Measurements from ENCODE around the gene PCAT6. TPM values are rescaled to one million over a fixed set of nuclear protein-coding genes. Genes with fewer than 3 reads are reported as not detected.

Gene PCAT6
- total RNA-seq, 2 donors from 2014 or later = 2.3 to 5.0 TPM

GRCh38 chr1:202857136-202857610, 46.4 kb downstream of the PCAT6 start:
- Histone ChIP-seq H3K4me3 (ENCODE audit: low read length) (no peak overlapping the region), H3K36me3 (ENCODE audit: control insufficient read depth, insufficient read depth, low read length) (no peaks in the 10 kb centered on the region), H3K4me1 (ENCODE audit: control insufficient read depth, insufficient read depth, low read length) (no peaks in the 10 kb centered on the region), H3K9ac (ENCODE audit: extremely low read depth, low read length, poor library complexity, severe bottlenecking) (no peak overlapping the region), H3K27me3 (ENCODE audit: control insufficient read depth, insufficient read depth, low read length, poor library complexity, severe bottlenecking) (peaks cover 6% of the 10 kb centered on the region), H3K27ac (ENCODE audit: low read depth, low read length) (no peak overlapping the region), H3K9me3 (ENCODE audit: control insufficient read depth, low read length) (no peaks in the 10 kb centered on the region)
- peaks cover 10% of the 10 kb centered on the region for H3K36me3 Mint-ChIP-seq (ENCODE audit: low read depth)
- H3K4me3 Mint-ChIP-seq = no peak overlapping the region
- TF ChIP-seq, protein P1, sequence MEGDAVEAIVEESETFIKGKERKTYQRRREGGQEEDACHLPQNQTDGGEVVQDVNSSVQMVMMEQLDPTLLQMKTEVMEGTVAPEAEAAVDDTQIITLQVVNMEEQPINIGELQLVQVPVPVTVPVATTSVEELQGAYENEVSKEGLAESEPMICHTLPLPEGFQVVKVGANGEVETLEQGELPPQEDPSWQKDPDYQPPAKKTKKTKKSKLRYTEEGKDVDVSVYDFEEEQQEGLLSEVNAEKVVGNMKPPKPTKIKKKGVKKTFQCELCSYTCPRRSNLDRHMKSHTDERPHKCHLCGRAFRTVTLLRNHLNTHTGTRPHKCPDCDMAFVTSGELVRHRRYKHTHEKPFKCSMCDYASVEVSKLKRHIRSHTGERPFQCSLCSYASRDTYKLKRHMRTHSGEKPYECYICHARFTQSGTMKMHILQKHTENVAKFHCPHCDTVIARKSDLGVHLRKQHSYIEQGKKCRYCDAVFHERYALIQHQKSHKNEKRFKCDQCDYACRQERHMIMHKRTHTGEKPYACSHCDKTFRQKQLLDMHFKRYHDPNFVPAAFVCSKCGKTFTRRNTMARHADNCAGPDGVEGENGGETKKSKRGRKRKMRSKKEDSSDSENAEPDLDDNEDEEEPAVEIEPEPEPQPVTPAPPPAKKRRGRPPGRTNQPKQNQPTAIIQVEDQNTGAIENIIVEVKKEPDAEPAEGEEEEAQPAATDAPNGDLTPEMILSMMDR (conservative IDR thresholded peaks at IDR 0.05) = no peak
- H3K27ac Mint-ChIP-seq = no peak overlapping the region
- 61 to 72% methylated on average over 3 to 4 of the region's 4 CpGs for WGBS, 2 experiments (ENCODE audit: insufficient coverage in 1 of 2, insufficient read length in 1 of 2)
- DNase-seq = no peak
- H3K9me3 Mint-ChIP-seq = no peaks in the 10 kb centered on the region
- peaks cover 6% of the 10 kb centered on the region for H3K4me1 Mint-ChIP-seq
- no peaks in the 10 kb centered on the region for H3K27me3 Mint-ChIP-seq (ENCODE audit: insufficient read depth)

GRCh38 chr1:202858331-202858730, 47.6 kb downstream of the PCAT6 start:
- Mint-ChIP-seq H3K4me3 (no peak overlapping the region), H3K27me3 (ENCODE audit: insufficient read depth) (peaks cover 2% of the 10 kb centered on the region), H3K27ac (peak overlapping the region; percentile 21), H3K9me3 (no peaks in the 10 kb centered on the region), H3K4me1 (peaks cover 6% of the 10 kb centered on the region), H3K36me3 (ENCODE audit: low read depth) (peaks cover 10% of the 10 kb centered on the region)
- no peaks in the 10 kb centered on the region for H3K4me1 ChIP-seq (ENCODE audit: control insufficient read depth, insufficient read depth, low read length)
- WGBS, 2 experiments (ENCODE audit: insufficient coverage in 1 of 2, insufficient read length in 1 of 2) = 90 to 91% methylated on average over 6 of the region's 6 CpGs
- no peak overlapping the region for H3K4me3 ChIP-seq (ENCODE audit: low read length)
- H3K27me3 ChIP-seq (ENCODE audit: control insufficient read depth, insufficient read depth, low read length, poor library complexity, severe bottlenecking) = peaks cover 15% of the 10 kb centered on the region
- TF ChIP-seq, protein P1 (conservative IDR thresholded peaks at IDR 0.05) = no peak
- H3K9ac ChIP-seq (ENCODE audit: extremely low read depth, low read length, poor library complexity, severe bottlenecking) = no peak overlapping the region
- no peaks in the 10 kb centered on the region for H3K9me3 ChIP-seq (ENCODE audit: control insufficient read depth, low read length)
- DNase-seq = no peak
- no peaks in the 10 kb centered on the region for H3K36me3 ChIP-seq (ENCODE audit: control insufficient read depth, insufficient read depth, low read length)
- no peak overlapping the region for H3K27ac ChIP-seq (ENCODE audit: low read depth, low read length)

DNA sequence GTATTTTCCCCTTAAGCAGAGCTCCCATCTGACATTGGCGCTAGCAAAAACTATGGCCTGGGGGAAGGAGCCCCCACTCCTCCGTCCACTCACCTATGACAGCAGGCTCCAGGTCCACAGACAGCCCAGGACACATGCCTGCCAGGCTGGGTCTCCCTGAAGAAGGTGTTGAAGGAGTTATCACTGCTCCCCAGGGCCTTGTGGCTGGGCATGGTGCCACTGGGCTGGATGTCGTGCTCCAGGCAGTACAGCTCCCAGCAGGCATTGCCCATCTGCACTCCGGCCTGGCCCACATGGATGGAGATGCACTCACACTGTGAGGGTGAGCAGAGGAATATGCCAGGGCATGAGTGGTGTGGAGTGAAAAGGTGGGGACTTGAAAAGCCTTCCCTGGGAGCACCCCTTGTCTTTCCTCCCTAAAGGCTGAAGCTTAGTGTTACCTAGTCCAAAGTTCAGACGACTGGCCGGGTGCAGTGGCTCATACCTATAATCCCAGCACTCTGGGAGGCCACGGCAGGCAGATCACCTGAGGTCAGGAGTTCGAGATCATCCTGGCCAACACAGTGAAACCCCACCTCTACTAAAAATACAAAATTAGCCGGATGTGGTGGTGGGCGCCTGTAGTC, 48.1 kb downstream of the PCAT6 start:
- peaks cover 6% of the 10 kb centered on the region for H3K4me1 Mint-ChIP-seq
- H3K36me3 Mint-ChIP-seq (ENCODE audit: low read depth) = peaks cover 10% of the 10 kb centered on the region
- no peak overlapping the region for H3K9ac ChIP-seq (ENCODE audit: extremely low read depth, low read length, poor library complexity, severe bottlenecking)
- H3K4me3 Mint-ChIP-seq = no peak overlapping the region
- DNase-seq = no peak
- peaks cover 4% of the 10 kb centered on the region for H3K27me3 Mint-ChIP-seq (ENCODE audit: insufficient read depth)
- WGBS, 2 experiments (ENCODE audit: insufficient coverage in 1 of 2, insufficient read length in 1 of 2) = 90 to 93% methylated on average over 9 to 10 of the region's 10 CpGs
- peak overlapping the region; percentile 21 for H3K27ac Mint-ChIP-seq
- no peaks in the 10 kb centered on the region for H3K9me3 ChIP-seq (ENCODE audit: control insufficient read depth, low read length)
- no peaks in the 10 kb centered on the region for H3K9me3 Mint-ChIP-seq
- H3K27ac ChIP-seq (ENCODE audit: low read depth, low read length) = no peak overlapping the region
- TF ChIP-seq, protein P1 (conservative IDR thresholded peaks at IDR 0.05) = no peak
- no peak overlapping the region for H3K4me3 ChIP-seq (ENCODE audit: low read length)
- no peaks in the 10 kb centered on the region for H3K36me3 ChIP-seq (ENCODE audit: control insufficient read depth, insufficient read depth, low read length)
- no peaks in the 10 kb centered on the region for H3K4me1 ChIP-seq (ENCODE audit: control insufficient read depth, insufficient read depth, low read length)
- peaks cover 19% of the 10 kb centered on the region for H3K27me3 ChIP-seq (ENCODE audit: control insufficient read depth, insufficient read depth, low read length, poor library complexity, severe bottlenecking)

Data from endodermal cell (in vitro differentiated cells).